GM18907 (cell line): ENCODE results near the gene KRTAP2-4.
"Not testable (repeated sequence)": the region's sequence is repeated elsewhere in the genome, so short reads cannot be mapped to it uniquely, and the experiment has no call there.

ENCODE experiments used
- ATAC-seq: cut with Tn5 transposase; IDR thresholded peaks from one replicate; pipeline ENCODE4 v1.9.1; 2021; ENCODE audit warnings: mild to moderate bottlenecking, moderate library complexity; ENCODE audit not compliant: unreplicated experiment

Gene KRTAP2-4

DNA sequence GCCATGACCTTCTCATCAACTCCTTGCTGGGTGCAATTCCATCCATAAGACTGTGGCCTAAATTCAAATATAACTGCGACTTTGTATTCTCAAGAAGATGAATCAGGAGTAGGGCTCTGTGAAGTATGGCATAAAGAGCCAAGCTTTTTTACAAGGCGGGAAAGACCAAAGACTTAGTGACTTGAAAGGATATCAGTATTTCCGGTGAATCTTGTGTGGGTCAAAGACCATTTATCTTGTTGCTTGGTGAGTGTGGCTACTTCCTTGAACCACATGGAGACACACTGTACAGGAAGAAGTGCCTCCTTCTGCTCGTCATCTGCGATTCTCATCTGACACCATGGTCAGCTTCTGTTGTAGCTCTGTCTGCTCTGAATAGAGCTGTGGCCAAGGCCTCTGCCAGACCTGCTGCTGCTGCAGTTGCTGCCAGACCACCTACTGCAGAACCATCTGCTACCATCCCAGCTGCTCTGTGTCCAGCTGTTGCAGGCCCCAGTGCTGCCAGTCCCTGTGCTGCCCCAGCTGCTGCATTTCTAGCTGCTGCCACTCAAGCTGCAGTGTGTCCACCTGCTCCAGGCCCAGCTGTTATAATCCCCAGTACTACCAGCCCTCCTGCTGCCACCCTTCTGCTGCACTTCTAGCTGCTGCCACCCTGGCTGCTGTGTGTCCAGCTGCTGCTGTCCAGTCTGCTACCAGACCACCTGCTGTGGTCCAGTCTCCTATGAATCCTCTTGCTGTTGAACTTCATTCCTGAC, 6.1 kb upstream of the KRTAP2-4 start:
- ATAC-seq, result no peak

DNA sequence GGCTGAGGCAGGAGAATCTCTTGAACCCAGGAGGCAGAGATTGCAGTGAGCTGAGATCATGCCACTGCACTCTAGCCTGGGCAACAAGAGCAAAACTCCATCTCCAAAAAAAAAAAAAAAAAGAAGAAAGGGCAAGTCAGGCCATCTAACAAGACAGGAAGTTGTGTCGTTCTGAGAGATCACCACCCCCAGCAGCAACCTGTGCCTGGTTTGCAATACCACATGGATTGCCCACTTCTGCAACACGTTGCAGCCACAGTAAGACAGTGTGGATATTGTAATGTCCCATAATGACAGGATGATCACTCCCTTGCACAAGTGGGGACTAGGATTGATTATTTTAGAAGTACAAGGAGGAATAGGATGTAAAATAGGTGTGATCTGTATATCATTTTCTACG, 3.4 kb upstream of the KRTAP2-4 start:
- ATAC-seq, result no peak

DNA sequence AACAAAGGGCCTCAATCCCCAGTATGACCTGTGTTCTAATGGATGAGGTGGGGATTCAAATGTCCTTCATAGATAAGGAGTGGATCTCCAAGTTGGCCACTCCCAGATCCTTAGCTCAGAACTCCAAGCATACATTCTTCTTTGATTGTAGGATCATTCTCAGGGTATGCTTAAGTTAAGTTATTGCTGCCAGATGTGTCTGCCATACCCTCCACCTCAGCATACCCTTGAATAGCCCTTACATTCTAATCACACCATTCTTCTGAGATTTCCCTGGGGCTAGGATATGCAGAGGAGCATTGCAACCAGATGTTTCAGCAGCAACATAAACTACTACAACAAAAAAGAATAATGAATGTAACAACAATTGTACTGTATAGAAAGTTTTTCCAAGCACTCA, 1.6 kb upstream of the KRTAP2-4 start:
- no peak for ATAC-seq

DNA sequence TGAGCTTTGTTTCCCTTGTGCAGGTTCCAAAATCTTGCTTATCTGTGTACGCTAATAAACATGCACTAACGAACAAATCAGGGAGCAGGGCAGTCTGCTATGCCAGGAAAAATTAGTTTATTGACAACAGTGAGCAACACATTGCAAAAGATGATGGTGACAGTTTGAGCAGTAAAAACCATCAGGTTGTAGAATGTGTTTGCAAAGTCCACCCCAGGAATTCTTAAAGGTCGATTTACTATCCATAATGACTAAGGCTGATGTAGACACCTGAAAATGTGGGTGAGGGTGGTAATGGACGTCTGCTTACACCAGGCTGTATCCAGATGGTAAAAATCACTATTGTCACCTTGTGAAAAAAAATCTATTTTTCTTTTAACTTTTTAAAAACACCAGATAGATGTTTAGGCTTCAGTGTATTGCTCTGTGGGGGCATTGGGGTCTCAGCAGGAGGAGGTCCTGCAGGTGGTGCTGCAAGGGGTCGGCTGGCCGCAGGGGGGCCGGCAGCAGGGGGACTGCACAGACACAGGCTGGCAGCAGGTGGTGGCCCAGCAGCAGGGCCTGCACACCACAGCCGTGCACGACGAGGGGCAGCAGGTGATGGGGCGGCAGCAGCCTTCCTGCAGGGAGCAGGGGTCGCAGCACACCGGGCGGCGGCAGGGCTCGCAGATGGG, 526 bp downstream of the KRTAP2-4 start:
- ATAC-seq, result not testable (repeated sequence)

DNA sequence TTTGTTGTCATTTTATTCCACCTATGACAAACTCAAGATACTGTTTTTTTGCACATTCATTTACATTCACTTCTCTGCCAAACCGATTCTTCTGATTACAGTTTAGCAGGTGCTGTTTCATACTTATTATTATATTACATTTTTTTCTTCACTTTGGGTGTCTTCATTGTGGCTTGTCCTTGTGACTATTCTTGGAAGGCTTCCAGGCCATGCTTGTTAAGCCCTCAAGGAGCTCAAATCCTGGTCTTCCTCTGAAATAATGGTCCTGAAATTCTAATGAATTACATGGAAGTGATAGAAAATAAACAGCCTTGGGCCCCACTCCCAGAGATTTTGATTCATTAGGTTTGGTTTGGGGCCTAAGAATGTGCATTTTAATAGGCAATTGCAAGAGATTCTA, 1.4 kb downstream of the KRTAP2-4 start:
- ATAC-seq, result no peak

DNA sequence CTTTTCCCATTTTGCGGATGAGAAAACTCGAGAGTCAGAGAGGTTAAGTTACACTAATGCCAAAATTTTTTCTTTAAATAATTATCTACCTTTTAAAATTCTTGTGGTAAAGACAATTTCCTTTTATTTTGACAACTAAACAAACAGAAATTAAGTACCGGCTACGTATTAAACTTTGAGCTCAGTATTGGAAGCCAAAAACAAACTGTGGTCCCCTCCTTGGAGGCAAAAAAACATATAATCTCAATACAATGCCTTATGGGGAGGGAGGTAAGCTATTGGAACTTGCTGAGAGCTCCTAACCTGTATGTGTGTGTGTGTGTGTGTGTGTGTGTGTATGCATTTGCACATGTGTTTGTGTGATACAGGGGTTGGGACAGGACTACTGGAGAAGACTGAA, 2.2 kb downstream of the KRTAP2-4 start:
- no peak for ATAC-seq

DNA sequence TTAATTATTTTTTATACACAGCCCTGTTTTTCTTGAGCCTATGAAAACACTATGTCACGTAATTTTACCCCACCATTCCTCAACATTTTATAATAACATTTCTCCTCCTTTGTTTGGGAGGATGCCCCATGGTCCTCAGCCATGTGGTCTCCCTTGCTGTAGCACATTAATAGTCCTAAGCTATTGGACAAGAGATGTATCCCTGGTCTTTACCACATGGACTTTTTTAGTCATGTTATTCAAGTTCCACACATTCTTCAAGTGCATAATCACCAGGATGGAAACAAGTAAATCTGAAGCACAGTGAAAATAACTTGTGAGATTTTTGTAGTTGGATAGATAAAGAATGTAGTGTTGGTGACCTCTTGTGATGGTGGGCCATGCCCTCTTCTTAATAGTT, 3.7 kb downstream of the KRTAP2-4 start:
- no peak for ATAC-seq

DNA sequence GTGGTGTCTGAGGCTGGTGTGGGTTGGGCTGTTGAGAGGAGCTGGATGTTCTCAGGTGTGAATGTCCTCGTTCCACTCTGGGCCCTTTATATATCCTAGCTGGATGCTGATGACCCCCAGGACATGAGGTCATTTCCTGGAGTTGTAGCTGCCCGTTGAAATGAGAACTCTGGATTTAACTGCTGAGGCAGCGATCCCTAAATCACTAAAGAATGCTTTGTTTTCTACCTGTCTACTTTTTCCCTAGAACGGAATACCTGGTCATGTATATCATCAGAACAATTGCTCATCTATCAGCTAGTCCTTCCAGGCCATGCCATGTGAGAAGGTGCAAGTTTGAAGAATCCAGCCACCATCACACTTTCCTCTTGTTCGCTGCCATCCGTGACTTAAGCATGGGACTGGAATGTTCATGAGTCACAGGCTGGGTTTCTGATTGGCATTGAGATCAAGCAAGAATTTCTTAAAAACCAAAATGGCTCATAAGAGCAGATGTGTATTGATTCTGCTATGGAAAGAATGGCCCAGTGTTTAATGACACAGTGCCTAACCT, 5.6 kb downstream of the KRTAP2-4 start, which contains the start of gene KRTAP2-3:
TSS of gene KRTAP2-3 (minus strand) at position 63 of the 553 bp plus-strand sequence. CDS start 64 bp downstream, outside the sequence.
- no peak for ATAC-seq

DNA sequence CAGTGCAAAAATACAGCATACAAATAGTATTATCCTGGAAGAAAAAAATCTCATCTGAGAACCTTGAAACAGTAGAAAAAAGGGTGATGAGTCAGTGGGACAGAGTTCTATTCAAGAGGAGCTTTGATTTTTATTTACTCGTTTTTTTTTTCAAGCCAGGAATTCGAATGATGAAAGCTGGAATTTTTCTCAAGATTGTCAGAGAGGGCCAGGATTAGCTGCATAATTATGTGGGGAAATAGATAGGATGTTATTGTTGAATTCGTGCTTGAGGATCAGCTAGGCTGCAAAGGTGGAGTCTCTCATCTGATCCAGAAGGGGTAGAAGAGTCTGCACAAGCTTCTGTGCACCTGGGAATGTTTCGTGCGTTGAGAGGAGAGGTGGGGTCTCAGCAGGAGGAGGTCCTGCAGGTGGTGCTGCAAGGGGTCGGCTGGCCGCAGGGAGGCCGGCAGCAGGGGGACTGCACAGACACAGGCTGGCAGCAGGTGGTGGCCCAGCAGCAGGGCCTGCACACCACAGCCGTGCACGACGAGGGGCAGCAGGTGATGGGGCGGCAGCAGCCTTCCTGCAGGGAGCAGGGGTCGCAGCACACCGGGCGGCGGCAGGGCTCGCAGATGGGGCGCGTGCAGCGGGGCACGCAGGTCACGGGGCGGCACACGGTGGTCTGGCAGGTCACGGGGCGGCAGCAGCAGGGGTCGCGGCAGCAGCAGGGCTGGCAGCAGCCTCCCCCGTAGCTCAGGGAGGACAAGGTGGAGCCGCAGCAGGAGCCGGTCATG, 6.2 kb downstream of the KRTAP2-4 start:
- not testable (repeated sequence) for ATAC-seq

DNA sequence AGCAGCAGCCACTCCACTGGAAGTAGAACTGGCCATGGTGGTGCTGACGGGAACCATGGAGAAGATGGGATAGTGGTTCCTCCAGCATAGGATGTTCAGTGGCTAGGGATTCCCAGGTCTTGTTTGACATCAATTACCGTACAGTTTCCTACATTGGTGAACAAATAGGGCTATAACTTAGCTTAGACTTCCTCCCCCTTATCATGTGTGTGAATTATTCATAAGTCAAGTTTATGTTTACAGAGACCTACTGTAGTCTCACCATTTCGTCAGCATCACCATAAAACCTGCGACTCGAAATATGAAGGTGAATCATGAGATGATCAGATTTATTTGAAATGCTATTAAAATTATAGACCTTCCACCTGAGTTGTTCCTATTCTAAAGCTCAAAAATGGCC, 6.9 kb downstream of the KRTAP2-4 start:
- ATAC-seq, result no peak

DNA sequence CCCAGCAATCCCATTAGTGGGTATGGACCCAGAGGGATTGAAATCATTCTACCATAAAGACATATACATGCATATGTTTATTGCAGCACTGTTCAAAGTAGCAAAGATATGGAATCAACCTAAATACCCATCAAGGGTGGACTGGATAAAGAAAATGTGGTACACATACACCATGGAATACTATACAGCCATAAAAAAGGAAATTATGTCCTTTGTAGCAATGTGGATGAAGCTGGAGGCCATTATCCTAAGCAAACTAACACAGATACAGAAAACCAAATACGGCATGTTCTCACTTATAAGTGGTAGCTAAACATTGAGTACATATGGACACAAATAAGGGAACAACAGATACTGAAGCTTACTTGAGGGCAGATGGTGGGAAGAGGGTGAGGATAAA, 8.1 kb downstream of the KRTAP2-4 start:
- ATAC-seq, result no peak

DNA sequence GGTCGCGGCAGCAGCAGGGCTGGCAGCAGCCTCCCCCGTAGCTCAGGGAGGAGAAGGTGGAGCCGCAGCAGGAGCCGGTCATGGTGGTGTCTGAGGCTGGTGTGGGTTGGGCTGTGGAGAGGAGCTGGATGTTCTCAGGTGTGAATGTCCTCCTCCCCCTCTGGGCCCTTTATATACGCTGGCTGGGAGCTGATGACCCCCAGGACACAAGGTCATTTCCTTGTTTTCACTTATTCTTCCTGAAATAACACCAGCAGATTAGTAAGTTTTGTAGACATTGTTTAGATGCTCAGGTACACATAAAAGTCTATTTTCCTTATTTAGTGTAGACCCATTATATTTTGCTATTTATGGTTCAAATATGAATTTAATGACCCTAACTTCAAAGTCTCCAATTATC, 10.5 kb downstream of the KRTAP2-4 start, which contains the start of gene KRTAP2-2:
TSS of gene KRTAP2-2 (minus strand) at position 101 of the 400 bp plus-strand sequence. CDS start at position 82, 19 bp downstream.
- not testable (repeated sequence) for ATAC-seq

DNA sequence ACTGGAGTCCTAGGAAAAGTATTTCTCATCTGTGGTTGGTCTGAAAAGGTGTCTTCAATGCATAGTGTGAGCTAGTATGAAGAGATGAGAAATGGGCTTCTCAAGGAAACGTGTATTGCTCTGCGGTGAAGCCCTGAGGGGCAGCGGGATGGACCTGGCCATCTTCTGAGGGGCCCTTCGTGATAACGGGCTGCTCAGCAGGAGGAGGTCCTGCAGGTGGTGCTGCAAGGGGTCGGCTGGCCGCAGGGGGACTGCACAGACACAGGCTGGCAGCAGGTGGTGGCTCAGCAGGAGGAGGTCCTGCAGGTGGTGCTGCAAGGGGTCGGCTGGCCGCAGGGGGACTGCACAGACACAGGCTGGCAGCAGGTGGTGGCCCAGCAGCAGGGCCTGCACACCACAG, 11.1 kb downstream of the KRTAP2-4 start:
- not testable (repeated sequence) for ATAC-seq

DNA sequence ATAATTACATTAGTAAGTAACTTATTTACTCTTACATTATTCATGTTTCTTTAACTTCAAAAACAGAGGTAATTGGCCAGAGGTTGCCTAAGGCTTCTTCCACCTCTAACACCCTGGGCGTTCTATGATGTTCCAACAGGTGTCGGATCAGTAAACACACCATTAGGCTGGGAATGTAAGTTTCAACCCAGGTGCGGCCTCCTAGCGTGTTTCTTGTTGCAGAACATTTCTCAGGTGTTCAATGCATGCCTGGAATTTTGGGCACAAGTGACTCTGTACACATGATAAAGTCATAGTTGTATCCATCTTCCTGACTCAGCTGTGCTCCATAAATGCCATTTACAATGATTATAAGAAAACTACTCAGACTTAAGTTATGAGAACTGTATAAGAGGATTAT, 11.7 kb downstream of the KRTAP2-4 start:
- ATAC-seq, result no peak

DNA sequence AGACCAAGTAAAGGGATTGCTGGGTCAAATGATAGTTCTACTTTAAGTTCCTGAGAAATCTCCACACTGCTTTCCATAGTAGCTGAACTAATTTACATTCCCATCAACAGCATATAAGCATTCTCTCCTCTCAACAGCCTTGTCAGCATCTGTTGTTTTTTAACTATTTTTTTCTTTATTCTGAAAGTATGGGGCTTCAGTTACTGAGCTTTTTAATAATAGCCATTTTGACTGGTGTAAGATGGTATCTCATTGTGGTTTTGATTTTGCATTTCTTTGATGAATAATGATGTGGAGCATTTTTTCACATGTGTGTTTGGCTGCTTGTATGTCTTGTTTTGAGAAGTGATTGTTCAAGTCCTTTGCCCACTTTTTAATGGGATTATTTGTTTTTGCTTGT, 13.1 kb downstream of the KRTAP2-4 start:
- no peak for ATAC-seq

DNA sequence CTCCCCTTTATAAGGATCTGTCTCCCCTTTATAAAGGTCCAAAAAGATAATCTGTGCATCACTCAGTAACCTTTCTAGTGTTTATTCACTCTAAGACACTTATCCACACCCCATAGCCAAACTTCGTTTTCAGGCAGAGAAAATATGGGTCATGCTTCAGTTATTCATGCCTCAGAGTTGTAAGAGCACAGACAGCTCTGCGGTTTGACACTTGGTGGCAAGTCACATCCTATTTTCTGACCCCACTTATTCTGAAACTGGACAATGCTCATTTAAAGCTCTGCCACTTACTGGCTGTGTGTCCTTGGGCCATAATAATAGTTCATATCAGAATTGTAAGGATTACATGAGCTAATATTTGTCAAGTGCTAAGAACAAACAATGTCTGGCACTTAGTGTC, 16.6 kb downstream of the KRTAP2-4 start:
- ATAC-seq, result no peak

DNA sequence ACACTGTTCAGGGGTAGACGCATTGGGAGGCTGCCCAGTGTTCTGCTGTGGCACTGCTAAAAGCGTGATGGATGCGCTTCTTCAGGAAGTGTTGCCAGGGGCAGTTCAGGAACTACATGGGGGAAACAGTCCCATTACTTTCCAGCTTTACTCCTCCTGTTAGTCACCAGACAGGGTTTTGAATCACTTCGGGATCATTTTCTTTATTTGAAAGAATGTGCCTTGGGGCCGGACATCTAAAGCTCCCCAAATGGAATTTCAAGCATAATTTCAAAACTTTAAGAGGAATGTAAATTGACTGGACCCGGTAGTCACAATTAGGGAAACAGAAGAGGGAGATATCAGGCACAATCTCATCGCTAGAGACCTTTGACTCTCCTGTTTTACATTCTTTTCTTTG, 17.2 kb downstream of the KRTAP2-4 start:
- ATAC-seq, result no peak

DNA sequence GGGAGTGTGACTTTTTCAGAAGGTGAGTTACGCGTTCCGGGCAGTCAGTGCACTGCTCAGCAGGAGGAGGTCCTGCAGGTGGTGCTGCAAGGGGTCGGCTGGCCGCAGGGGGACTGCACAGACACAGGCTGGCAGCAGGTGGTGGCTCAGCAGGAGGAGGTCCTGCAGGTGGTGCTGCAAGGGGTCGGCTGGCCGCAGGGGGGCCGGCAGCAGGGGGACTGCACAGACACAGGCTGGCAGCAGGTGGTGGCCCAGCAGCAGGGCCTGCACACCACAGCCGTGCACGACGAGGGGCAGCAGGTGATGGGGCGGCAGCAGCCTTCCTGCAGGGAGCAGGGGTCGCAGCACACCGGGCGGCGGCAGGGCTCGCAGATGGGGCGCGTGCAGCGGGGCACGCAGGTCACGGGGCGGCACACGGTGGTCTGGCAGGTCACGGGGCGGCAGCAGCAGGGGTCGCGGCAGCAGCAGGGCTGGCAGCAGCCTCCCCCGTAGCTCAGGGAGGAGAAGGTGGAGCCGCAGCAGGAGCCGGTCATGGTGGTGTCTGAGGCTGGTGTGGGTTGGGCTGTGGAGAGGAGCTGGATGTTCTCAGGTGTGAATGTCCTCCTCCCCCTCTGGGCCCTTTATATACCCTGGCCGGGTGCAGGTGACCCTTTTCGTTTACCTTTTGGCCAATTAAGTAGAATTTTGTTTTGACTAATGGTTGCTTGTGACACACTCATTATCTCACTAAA, 18.8 kb downstream of the KRTAP2-4 start, which contains the start of gene KRTAP2-1:
TSS of gene KRTAP2-1 (minus strand) at position 582 of the 731 bp plus-strand sequence. CDS start at position 533, 49 bp downstream.
- not testable (repeated sequence) for ATAC-seq

DNA sequence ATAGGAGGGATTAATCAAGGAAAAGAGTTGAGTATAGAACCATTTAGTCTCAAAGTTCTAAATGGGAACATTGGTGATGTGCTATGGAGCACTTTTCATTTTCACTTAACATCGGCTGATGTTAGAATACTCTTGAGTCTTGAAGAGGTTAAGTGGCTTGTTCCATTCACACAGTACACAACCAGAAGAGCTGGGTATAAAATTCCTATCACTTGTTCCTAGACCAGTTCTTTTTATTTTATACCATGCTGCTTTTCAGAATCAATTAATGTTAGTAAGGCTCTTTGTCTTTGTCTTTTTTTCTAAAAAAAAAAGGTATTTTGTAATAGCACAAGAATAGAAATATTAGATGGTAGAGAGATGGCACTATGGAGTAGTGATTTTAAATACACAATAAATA, 22.7 kb downstream of the KRTAP2-4 start:
- no peak for ATAC-seq
